ENCODE results near the gene ZNF638.

Gene ZNF638

GRCh38 chr2:71402427-71402826 lies 70.8 kb downstream of the ZNF638 start (continued):
- no peak for TF ChIP-seq IKZF3 (tag by site-specific recombination; IDR thresholded peaks at IDR 0.05)

DNA sequence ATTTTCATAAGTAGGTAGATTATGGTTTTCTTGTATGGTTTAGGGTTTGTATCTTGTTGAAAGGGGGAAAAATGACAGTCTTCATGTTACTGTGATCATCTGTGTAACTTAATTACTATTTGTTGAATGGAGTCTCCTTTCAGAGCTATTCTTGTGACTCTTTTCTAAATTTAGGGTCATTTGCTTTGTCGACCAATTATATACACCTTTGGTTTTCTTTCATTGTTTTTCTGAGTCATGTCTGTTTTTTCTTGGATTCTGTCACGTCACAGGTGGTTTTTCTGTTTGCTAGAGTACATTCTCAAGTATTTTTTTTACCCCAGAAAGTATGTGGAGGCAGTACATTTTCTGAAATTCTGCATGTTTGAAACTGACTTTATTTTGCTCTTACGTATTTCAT lies 78.0 kb downstream of the ZNF638 start:
- H3K4me1 ChIP-seq (ENCODE audit: control insufficient read depth, insufficient read depth, low read length) = no peaks in the 10 kb centered on the region
- ChIA-PET POLR2A (no interaction called here), CTCF (no interaction called here)
- TF ChIP-seq ZNF391 (tag by site-specific recombination; IDR thresholded peaks at IDR 0.05; ENCODE audit: borderline replicate concordance, low read depth) (no peak), ZNF155 (tag by site-specific recombination; IDR thresholded peaks at IDR 0.05) (no peak), ZNF621 (tag by site-specific recombination; IDR thresholded peaks at IDR 0.05) (no peak), ZNF596 (tag by site-specific recombination; IDR thresholded peaks at IDR 0.05) (no peak), SCRT2 (tag by site-specific recombination; IDR thresholded peaks at IDR 0.05) (no peak), ZNF623 (tag by site-specific recombination; IDR thresholded peaks at IDR 0.05) (no peak), ZNF350 (tag by site-specific recombination; IDR thresholded peaks at IDR 0.05) (no peak), ZNF202 (tag by site-specific recombination; IDR thresholded peaks at IDR 0.05; ENCODE audit: borderline replicate concordance) (no peak), ZNF132 (tag by site-specific recombination; IDR thresholded peaks at IDR 0.05; ENCODE audit: borderline replicate concordance) (no peak), SP2 (tag by site-specific recombination; IDR thresholded peaks at IDR 0.05) (no peak), IKZF3 (tag by site-specific recombination; IDR thresholded peaks at IDR 0.05) (no peak), ZNF18 (tag by site-specific recombination; IDR thresholded peaks at IDR 0.05) (no peak), ZBTB21 (tag by site-specific recombination; IDR thresholded peaks at IDR 0.05) (no peak)
- TF ChIP-seq, protein P1, sequence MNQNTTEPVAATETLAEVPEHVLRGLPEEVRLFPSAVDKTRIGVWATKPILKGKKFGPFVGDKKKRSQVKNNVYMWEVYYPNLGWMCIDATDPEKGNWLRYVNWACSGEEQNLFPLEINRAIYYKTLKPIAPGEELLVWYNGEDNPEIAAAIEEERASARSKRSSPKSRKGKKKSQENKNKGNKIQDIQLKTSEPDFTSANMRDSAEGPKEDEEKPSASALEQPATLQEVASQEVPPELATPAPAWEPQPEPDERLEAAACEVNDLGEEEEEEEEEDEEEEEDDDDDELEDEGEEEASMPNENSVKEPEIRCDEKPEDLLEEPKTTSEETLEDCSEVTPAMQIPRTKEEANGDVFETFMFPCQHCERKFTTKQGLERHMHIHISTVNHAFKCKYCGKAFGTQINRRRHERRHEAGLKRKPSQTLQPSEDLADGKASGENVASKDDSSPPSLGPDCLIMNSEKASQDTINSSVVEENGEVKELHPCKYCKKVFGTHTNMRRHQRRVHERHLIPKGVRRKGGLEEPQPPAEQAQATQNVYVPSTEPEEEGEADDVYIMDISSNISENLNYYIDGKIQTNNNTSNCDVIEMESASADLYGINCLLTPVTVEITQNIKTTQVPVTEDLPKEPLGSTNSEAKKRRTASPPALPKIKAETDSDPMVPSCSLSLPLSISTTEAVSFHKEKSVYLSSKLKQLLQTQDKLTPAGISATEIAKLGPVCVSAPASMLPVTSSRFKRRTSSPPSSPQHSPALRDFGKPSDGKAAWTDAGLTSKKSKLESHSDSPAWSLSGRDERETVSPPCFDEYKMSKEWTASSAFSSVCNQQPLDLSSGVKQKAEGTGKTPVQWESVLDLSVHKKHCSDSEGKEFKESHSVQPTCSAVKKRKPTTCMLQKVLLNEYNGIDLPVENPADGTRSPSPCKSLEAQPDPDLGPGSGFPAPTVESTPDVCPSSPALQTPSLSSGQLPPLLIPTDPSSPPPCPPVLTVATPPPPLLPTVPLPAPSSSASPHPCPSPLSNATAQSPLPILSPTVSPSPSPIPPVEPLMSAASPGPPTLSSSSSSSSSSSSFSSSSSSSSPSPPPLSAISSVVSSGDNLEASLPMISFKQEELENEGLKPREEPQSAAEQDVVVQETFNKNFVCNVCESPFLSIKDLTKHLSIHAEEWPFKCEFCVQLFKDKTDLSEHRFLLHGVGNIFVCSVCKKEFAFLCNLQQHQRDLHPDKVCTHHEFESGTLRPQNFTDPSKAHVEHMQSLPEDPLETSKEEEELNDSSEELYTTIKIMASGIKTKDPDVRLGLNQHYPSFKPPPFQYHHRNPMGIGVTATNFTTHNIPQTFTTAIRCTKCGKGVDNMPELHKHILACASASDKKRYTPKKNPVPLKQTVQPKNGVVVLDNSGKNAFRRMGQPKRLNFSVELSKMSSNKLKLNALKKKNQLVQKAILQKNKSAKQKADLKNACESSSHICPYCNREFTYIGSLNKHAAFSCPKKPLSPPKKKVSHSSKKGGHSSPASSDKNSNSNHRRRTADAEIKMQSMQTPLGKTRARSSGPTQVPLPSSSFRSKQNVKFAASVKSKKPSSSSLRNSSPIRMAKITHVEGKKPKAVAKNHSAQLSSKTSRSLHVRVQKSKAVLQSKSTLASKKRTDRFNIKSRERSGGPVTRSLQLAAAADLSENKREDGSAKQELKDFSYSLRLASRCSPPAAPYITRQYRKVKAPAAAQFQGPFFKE (tag by site-specific recombination; IDR thresholded peaks at IDR 0.05; ENCODE audit: borderline replicate concordance) = no peak
- TF ChIP-seq, protein P2, sequence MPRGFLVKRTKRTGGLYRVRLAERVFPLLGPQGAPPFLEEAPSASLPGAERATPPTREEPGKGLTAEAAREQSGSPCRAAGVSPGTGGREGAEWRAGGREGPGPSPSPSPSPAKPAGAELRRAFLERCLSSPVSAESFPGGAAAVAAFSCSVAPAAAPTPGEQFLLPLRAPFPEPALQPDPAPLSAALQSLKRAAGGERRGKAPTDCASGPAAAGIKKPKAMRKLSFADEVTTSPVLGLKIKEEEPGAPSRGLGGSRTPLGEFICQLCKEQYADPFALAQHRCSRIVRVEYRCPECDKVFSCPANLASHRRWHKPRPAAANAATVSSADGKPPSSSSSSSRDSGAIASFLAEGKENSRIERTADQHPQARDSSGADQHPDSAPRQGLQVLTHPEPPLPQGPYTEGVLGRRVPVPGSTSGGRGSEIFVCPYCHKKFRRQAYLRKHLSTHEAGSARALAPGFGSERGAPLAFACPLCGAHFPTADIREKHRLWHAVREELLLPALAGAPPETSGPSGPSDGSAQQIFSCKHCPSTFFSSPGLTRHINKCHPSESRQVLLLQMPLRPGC (tag by site-specific recombination; IDR thresholded peaks at IDR 0.05) = no peak
- H3K27ac ChIP-seq (ENCODE audit: extremely low read depth, low read depth, low read length) = no peak overlapping the region
- H3K4me3 ChIP-seq (ENCODE audit: low read depth, low read length) = no peak overlapping the region
- no peaks in the 10 kb centered on the region for H3K9me3 ChIP-seq (ENCODE audit: control insufficient read depth, insufficient read depth, low read depth, low read length)
- peaks cover 48 to 52% of the 10 kb centered on the region in 2 experiments for H3K36me3 ChIP-seq (ENCODE audit: control insufficient read depth in 2 of 2, insufficient read depth in 1 of 2, low read length in 2 of 2)

DNA sequence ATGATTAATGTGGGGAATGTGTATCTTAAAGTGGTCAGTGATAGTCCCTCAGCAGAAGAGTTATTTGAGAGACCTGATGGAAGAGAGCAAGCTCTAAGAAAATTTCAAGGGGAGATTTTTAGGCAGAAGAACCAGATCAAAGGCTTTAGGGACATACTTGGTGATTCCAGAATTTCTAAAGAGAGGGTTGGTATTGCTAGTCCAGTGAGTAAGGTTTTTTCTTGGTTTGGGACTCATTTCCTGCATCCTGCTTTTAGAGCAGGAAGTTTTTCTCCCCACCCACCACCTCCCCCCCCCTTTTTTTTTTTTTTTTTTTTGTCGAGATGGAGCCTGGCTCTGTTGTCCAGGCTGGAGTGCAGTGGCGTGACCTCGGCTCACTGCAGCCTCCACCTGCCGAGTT lies 79.1 kb downstream of the ZNF638 start:
- CTCF ChIA-PET = no interaction called here
- Histone ChIP-seq H3K27ac (ENCODE audit: extremely low read depth, low read depth, low read length) (no peak overlapping the region), H3K4me1 (ENCODE audit: control insufficient read depth, insufficient read depth, low read length) (no peaks in the 10 kb centered on the region), H3K36me3 (ENCODE audit: control insufficient read depth in 2 of 2, insufficient read depth in 1 of 2, low read length in 2 of 2) (peaks cover 39 to 42% of the 10 kb centered on the region in 2 experiments), H3K9me3 (ENCODE audit: control insufficient read depth, insufficient read depth, low read depth, low read length) (no peaks in the 10 kb centered on the region), H3K4me3 (ENCODE audit: low read depth, low read length) (no peak overlapping the region)
- POLR2A ChIA-PET = no interaction called here
- TF ChIP-seq ZNF658 (tag by site-specific recombination; IDR thresholded peaks at IDR 0.05) = no peak
- no peak for TF ChIP-seq ZNF791 (tag by site-specific recombination; IDR thresholded peaks at IDR 0.05)
- no peak for TF ChIP-seq ZNF350 (tag by site-specific recombination; IDR thresholded peaks at IDR 0.05)
- no peak for TF ChIP-seq ZNF433 (tag by site-specific recombination; IDR thresholded peaks at IDR 0.05; ENCODE audit: low read depth)
- no peak for TF ChIP-seq ZNF548 (tag by site-specific recombination; IDR thresholded peaks at IDR 0.05)
- no peak for TF ChIP-seq ZFP69B (tag by site-specific recombination; IDR thresholded peaks at IDR 0.05)
- no peak for TF ChIP-seq ZNF488 (tag by site-specific recombination; IDR thresholded peaks at IDR 0.05)
- no peak for TF ChIP-seq ZFHX2 (tag by site-specific recombination; conservative IDR thresholded peaks at IDR 0.05)
- no peak for TF ChIP-seq OVOL3 (tag by site-specific recombination; IDR thresholded peaks at IDR 0.05)
- no peak for TF ChIP-seq ZNF707 (tag by site-specific recombination; IDR thresholded peaks at IDR 0.05)
- no peak for TF ChIP-seq ZNF169 (tag by site-specific recombination; IDR thresholded peaks at IDR 0.05)
- no peak for TF ChIP-seq ZNF114 (tag by site-specific recombination; IDR thresholded peaks at IDR 0.05)
